GM04503 (cell line): ENCODE measurements around the gene TTC28.

ENCODE experiments used
- DNase-seq: peaks from one replicate; pipeline ENCODE4 v3.0.0-alpha.2; 2012; ENCODE audit warnings: low read depth

TTC28 gene

DNA sequence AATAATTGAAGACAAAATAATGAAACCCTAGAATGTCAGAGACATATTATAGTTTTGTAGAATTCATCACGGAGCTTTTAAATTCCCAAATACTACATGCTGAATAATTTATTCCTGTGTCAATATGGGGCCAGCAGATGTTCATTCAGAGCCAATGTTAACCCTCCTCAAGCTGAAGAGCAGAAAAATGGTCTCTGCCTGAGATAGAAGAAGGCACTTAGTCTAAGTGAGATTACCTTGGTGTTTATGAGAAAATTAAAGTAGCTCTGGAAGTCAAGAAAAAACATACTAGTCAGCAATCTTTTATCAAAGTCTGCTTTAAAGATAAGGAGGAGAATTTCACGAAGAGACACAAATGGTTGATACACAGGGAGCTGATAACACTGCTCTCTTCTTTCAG is 328.2 kb downstream of the TTC28 start:
- no peak for DNase-seq

GRCh38 chr22:28348613-28349609 is 330.7 kb downstream of the TTC28 start:
- DNase-seq, result no peak

- DNase-seq, result no peak
Observed at GRCh38 chr22:28346308-28346707, 333.3 kb downstream of the TTC28 start.

- peak; percentile 44 for DNase-seq
Observed at GRCh38 chr22:28344918-28345703, 334.5 kb downstream of the TTC28 start.

GRCh38 chr22:28341001-28341400 is 338.6 kb downstream of the TTC28 start:
- DNase-seq, result peak; percentile 57

DNA sequence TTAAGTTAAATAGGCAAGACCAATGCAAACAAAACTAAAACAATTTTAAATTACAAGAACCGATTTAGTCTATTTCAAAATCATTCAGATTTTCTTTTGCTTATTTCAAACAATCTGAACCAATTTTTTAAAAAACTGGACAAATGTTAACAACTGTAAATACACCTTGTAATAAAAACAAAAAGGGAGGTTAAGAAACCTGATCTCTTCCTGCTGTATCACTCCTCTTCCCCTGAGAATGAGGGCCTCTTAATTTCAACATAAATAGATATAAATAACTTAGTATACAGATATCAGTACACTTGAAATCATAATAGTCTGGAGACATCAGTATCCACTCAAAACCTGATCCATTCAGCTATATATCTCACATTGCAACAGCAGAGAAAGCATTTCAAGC is 346.6 kb downstream of the TTC28 start:
- DNase-seq, result no peak

- DNase-seq, result no peak
Observed at GRCh38 chr22:28332410-28332809, 347.2 kb downstream of the TTC28 start.

GRCh38 chr22:28331695-28332094 is 347.9 kb downstream of the TTC28 start:
- no peak for DNase-seq

GRCh38 chr22:28329186-28330073 is 350.2 kb downstream of the TTC28 start:
- DNase-seq, result peak; percentile 81

DNA sequence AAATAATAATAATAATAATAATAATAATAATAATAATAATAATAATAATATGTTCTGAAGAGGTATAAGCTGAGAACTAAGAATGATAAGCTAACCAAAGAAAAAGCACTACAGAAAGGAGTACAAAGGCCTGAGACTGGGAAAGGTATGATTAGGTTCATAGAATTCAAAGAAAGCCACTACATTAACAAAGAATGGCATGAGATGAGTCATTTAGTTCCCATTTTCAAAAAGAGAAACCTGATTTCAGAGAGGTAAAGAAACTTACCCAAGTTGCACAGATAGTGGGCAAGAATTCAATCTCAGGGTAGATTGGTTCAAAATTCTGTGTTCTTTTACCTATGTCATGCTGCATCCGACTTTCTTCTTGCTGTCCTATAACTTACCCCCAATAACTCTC is 350.9 kb downstream of the TTC28 start:
- no peak for DNase-seq

DNA sequence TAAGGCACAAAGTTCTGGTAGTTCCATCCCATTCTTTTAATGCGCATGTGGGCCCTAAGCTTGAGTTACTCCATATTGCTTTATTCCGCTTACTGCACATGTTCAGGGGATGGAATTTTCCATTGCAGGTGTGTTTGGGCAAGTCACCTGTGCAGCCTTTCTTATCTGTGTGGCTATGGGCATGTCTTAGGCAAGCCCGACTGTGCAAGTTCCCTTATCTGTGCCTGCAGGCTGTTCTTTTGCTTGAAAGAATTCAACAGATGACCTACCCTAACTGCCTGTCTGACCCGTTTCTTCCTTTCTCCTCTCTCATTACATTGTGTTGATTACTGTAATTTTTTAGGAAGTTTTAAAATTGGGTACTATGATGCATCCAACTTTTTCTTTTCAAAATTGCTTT is 363.6 kb downstream of the TTC28 start:
- no peak for DNase-seq

DNA sequence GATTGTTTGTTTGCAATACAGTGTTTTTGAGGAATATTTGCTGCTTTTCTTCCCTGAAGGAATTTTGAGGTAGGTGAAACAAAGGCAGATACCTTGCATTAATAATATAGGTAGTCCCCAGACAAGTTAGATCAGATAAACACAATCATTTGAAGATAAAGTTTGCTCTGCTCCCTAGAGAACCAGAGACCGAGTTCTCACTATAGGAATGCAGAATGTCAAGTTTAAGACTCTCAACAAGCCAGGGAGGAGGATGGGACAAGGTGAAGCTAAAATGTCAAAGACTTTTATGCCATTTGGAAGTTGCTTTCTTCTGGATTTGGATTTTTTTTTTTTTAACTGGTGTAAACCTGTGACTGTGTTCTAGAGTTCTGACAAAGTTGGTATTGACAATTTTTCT is 364.7 kb downstream of the TTC28 start:
- no peak for DNase-seq

DNA sequence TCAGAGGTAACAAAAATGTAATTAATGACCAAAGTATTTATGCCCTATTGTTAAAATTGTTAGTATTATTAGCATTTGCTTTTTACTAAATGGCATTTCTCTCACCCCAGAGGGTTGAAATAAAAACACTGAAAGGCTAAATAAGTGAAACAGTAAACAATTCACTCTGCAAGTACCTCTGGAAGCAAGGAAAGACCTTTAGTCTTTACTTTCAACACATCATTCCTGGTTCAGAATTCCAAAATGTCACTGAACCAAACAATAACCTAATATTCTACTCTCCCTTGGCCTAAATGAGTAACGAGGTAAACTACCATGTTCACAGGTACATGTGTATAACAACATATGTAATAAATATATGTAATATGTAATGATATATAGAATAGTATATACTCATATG is 369.3 kb downstream of the TTC28 start:
- DNase-seq, result no peak

DNA sequence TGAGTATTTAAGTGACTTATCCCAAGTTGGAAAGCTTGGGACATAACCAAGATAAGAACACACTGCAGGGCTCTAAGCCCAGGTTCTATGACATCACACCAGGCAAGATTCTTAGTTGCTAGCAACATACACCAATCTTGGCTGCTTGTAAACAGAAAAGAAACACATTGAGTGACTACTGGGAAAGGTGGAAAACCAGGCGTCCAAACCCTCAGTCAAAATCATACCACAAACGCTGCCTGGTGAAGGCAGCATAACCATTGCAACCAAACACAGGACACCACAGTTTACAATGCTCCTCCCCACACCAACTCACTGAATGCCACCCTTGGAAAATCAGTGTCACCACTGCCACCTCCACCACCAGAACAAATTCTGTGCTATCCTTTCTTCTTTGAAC is 379.9 kb downstream of the TTC28 start:
- DNase-seq, result peak; percentile 7

DNA sequence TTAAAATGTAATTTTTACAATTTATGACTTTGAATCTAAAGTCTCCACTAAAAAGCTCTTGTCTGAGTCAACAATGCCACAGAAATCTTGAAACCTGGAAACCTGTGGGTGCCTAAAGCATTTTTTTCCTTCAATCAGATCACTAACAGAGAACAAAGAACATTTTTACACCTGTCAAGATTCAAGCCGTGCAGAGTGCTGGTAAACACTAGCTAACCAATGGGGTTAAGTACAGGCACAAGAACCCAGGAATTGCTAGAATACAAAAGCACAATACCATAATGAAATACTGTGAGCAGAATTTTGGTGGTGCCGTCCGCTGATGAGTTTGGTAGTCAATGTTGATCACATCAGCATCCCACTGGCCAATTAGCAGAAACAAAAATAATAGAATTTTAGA is 380.3 kb downstream of the TTC28 start:
- no peak for DNase-seq

DNA sequence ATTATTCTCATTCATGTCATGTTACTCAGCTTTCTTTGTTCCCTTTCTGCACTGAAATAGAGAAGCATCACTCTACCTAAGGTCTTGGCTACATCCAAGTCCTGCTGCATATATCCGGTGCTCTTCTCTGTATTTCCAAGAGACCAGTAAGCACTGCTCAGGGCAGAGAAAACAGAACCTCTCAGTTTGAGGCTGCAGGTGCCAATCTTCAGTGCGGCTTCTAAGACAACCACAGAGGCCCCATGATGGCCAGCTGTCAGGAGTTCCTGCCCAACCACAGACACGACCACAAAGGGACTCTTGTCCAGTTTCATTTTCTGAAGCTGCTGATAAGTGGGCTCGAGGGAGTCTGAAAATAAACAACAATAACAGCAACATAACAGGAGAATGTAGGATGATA is 382.1 kb downstream of the TTC28 start:
- DNase-seq, result no peak

GRCh38 chr22:28296452-28296851 is 383.2 kb downstream of the TTC28 start:
- DNase-seq, result no peak

DNA sequence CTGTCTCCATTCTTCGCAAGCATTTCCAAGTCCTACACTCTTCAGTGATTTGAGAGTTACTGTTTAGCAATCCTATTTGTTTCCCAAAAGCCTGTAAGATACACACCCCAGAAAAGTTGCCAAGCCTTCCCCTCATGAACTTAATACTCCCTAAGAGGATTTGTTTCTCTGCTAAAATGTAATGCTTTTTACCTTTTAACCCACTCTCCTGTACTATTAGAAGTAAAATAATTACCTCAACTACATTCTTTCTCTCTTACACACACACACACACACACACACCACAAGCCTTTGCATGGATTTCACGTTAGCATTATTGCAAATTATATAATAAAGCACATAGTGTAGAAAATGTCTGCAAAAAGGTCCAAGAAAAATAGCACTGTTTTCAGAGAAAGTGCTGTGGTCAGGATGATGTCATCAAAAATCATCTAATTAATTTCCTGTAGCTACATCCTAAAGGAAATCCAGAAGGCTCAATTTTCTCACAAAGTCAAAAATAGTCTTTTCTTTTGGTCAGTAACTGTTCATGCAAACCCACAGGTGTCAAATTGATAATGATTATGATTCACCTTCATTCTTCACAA is 396.5 kb downstream of the TTC28 start:
- no peak for DNase-seq

DNA sequence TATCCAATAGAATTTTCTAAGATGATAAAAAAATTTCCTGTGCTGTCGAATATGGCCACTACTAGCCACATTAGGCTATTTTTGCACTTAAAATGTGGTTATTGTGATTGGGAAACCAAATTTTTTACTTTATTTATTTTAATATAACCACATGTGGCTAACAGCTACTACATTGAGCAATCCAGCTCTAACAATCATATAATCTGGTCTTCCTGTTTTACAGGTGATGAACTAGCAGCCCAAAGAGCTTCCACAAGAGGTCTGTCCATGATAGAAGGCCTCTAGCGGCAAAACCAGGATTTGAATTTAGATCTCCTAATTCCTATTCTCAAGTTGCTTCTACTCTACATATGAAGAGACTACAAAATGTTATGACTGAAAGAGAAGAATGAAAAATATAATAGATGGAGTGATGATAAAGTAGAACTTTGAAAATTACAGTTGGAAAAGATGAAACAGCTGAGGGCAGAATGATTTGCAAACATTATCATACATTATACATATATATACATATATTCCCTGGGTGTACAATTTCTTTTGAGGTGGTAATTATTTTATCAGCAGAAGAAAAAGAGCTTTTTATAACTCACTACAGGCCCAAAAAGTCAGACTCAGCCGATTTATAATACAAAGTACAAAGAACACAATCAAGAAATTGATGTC is 397.1 kb downstream of the TTC28 start:
- peak; percentile 26 for DNase-seq

DNA sequence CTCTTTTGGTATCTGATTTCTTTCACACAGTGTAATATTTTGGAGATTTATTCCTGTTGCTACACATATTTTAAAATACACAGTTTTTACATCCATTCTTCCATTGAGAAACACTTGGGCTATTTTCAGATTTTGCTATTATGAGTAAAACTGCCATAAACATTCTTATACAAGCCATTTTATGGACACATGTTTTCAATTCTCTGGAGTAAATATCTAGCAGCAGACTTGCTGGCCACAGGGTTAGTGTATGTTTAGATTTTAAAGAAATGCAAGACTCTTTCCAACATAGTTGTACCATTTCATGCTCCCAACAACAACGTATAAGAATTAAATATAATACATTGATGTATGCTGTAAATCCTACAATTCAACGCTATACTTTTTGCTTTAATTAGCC is 399.8 kb downstream of the TTC28 start:
- peak; percentile 17 for DNase-seq

DNA sequence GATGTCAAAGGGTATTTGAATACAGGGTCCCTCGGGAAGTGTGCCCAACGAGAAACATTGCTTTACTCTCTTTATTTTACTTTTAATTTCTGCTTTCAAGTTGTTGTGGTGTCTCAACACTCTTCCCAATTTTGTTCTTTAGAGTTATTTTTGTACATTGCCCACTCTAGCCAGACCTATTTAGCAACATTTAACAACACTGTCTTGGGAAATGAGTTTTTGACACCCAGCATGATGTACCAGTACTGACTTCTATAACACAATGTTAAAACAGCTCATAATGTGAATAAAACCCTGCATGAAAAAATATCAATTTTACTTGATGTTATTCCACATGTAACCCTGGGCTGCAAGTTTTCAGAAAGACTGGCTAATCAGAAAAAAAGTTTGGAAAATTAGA is 410.4 kb downstream of the TTC28 start:
- DNase-seq, result no peak
